Activated T-cell treated with anti-CD3 and anti-CD28 coated beads, Interleukin-2, amount 50 U/mL, for 1 hour (primary cell): Measurements from ENCODE around the gene SPINK4.
A peak's percentile ranks its signal among the peaks of the same experiment; 100 is the strongest.

Experiments used
- DNase-seq: peaks from one replicate; pipeline ENCODE4 v3.0.0-alpha.2; 2020

Gene SPINK4

GRCh38 chr9:33239921-33240320 is at the start of gene SPINK4:
SPINK4 (plus strand) TSS chr9:33240167; CDS start chr9:33240209, 42 bp downstream.
- no peak for DNase-seq

- DNase-seq = no peak
Observed at GRCh38 chr9:33192493-33193255, 47.3 kb upstream of the SPINK4 start.

- DNase-seq = no peak
Observed at GRCh38 chr9:33193818-33194217, 46.1 kb upstream of the SPINK4 start.

- DNase-seq = no peak
Observed at GRCh38 chr9:33196736-33197135, 43.2 kb upstream of the SPINK4 start.

GRCh38 chr9:33197279-33198152 is 42.5 kb upstream of the SPINK4 start:
- DNase-seq = no peak

GRCh38 chr9:33198165-33198564 is 41.8 kb upstream of the SPINK4 start:
- DNase-seq = no peak

- DNase-seq = no peak
Observed at GRCh38 chr9:33202018-33202417, 37.9 kb upstream of the SPINK4 start.

- peak; percentile 26 for DNase-seq
Observed at GRCh38 chr9:33202552-33203201, 37.3 kb upstream of the SPINK4 start.

- DNase-seq = no peak
Observed at GRCh38 chr9:33209394-33209793, 30.6 kb upstream of the SPINK4 start.

GRCh38 chr9:33210006-33210715 is 29.8 kb upstream of the SPINK4 start:
- DNase-seq = no peak

- DNase-seq = no peak
Observed at GRCh38 chr9:33211695-33212393, 28.1 kb upstream of the SPINK4 start.

- DNase-seq = no peak
Observed at GRCh38 chr9:33220681-33221567, 19.0 kb upstream of the SPINK4 start.

- no peak for DNase-seq
Observed at GRCh38 chr9:33221568-33221884, 18.4 kb upstream of the SPINK4 start.

- no peak for DNase-seq
Observed at GRCh38 chr9:33222031-33222430, 17.9 kb upstream of the SPINK4 start.

- no peak for DNase-seq
Observed at GRCh38 chr9:33223696-33224095, 16.3 kb upstream of the SPINK4 start.

- peak; percentile 53 for DNase-seq
Observed at GRCh38 chr9:33225319-33226147, 14.4 kb upstream of the SPINK4 start.

- DNase-seq = no peak
Observed at GRCh38 chr9:33227008-33227398, 13.0 kb upstream of the SPINK4 start.

GRCh38 chr9:33227741-33228140 is 12.2 kb upstream of the SPINK4 start:
- DNase-seq = no peak

GRCh38 chr9:33228606-33229005 is 11.4 kb upstream of the SPINK4 start:
- DNase-seq = no peak

GRCh38 chr9:33229359-33230114 is 10.4 kb upstream of the SPINK4 start:
- DNase-seq = no peak
